Suprapubic skin (tissue), 3 donors: Measurements from ENCODE around the gene MYO1E.

ENCODE experiments used
- POLR2AphosphoS5 ChIP-seq, 3 donors: sonication (generic); formaldehyde crosslinking; IDR thresholded peaks; one replicate each; pipeline ENCODE4 v1.6.1; 2017; ENCODE audit warnings: antibody characterized with exemption in 3 of 3
- TF ChIP-seq, protein P1 (sequence below), 2 donors: fragments of 200-600 bp in 1 of 2; fragments of 450-650 bp in 1 of 2; sonication (generic) in 1 of 2; IDR thresholded peaks; one replicate each; pipeline ENCODE4 v1.5.1; 2016 to 2019; ENCODE audit warnings: antibody characterized with exemption in 2 of 2, mild to moderate bottlenecking in 1 of 2, moderate library complexity in 1 of 2

- TF ChIP-seq, protein P1, sequence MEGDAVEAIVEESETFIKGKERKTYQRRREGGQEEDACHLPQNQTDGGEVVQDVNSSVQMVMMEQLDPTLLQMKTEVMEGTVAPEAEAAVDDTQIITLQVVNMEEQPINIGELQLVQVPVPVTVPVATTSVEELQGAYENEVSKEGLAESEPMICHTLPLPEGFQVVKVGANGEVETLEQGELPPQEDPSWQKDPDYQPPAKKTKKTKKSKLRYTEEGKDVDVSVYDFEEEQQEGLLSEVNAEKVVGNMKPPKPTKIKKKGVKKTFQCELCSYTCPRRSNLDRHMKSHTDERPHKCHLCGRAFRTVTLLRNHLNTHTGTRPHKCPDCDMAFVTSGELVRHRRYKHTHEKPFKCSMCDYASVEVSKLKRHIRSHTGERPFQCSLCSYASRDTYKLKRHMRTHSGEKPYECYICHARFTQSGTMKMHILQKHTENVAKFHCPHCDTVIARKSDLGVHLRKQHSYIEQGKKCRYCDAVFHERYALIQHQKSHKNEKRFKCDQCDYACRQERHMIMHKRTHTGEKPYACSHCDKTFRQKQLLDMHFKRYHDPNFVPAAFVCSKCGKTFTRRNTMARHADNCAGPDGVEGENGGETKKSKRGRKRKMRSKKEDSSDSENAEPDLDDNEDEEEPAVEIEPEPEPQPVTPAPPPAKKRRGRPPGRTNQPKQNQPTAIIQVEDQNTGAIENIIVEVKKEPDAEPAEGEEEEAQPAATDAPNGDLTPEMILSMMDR (IDR thresholded peaks at IDR 0.05) = no peak
- TF ChIP-seq POLR2AphosphoS5 (IDR thresholded peaks at IDR 0.05) = no peak
These were observed 42.9 kb downstream of the MYO1E start for GRCh38 chr15:59329570-59330350.
